ENCODE results near the gene CTNND1. TPM values are rescaled to one million over a fixed set of nuclear protein-coding genes. Genes with fewer than 3 reads are reported as not detected.
"Not testable (repeated sequence)": the region's sequence is repeated elsewhere in the genome, so short reads cannot be mapped to it uniquely, and the experiment has no call there.

Gene CTNND1, protein sequence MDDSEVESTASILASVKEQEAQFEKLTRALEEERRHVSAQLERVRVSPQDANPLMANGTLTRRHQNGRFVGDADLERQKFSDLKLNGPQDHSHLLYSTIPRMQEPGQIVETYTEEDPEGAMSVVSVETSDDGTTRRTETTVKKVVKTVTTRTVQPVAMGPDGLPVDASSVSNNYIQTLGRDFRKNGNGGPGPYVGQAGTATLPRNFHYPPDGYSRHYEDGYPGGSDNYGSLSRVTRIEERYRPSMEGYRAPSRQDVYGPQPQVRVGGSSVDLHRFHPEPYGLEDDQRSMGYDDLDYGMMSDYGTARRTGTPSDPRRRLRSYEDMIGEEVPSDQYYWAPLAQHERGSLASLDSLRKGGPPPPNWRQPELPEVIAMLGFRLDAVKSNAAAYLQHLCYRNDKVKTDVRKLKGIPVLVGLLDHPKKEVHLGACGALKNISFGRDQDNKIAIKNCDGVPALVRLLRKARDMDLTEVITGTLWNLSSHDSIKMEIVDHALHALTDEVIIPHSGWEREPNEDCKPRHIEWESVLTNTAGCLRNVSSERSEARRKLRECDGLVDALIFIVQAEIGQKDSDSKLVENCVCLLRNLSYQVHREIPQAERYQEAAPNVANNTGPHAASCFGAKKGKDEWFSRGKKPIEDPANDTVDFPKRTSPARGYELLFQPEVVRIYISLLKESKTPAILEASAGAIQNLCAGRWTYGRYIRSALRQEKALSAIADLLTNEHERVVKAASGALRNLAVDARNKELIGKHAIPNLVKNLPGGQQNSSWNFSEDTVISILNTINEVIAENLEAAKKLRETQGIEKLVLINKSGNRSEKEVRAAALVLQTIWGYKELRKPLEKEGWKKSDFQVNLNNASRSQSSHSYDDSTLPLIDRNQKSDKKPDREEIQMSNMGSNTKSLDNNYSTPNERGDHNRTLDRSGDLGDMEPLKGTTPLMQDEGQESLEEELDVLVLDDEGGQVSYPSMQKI
- total RNA-seq = 67.0 TPM
- long read RNA-seq, full-length matches to known transcripts = 4 of 14 reads
- long read RNA-seq, partial matches to known transcripts = 2 of 14 reads
- long read RNA-seq, other reads (novel, unspliced or antisense) = 8 of 14 reads

DNA sequence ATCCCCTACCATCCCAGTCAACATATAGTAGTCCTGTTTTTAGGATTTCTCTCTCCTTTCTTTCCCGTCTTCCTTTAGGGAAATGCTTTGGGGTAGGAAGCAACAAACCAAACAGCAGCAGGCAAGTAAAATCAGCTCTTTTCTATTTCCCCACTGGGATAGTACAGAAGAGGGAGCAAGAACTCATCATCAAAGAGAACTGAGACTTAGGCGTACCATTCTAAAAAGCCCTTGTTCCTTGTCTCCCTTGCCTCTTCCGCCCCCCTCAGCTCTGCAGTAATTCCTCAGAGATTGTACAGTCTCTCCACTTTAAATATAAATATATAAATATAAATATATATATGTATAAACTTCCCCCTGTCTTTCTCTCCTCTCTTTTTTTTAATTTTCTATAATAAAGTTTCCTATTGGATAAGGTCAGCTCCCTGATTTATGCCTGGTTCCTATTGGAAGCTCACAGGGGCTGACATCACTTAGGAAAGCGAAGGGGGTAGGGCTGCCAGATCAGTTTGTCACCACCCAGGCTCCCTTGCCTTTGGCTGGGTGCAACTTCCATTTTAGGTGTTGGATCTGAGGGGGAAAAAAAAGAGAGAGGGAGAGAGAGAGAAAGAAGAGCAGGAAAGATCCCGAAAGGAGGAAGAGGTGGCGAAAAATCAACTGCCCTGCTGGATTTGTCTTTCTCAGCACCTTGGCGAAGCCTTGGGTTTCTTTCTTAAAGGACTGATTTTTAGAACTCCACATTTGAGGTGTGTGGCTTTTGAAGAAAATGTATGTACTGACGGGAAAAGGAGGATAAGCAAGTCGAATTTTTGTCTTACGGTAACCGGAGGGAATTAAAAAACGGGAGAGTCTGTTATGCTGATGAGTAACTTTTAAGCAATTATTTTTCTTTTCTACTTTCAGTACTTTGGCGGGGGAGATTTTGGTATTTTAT, at the start of gene CTNND1:
CTNND1 (plus strand) TSS at position 502 of the 934 bp plus-strand sequence. CDS start 29,677 bp downstream, outside the sequence.
- intact Hi-C loops (cut with DNase I) = loop anchor here (1.0 to 2.0 kb wide), 2 partner anchors 17 to 39 kb away; no protein-coding TSS in a partner anchor
- DNase-seq (ENCODE audit: missing footprints) = peak; percentile 84
- peak; percentile 98 for ATAC-seq

DNA sequence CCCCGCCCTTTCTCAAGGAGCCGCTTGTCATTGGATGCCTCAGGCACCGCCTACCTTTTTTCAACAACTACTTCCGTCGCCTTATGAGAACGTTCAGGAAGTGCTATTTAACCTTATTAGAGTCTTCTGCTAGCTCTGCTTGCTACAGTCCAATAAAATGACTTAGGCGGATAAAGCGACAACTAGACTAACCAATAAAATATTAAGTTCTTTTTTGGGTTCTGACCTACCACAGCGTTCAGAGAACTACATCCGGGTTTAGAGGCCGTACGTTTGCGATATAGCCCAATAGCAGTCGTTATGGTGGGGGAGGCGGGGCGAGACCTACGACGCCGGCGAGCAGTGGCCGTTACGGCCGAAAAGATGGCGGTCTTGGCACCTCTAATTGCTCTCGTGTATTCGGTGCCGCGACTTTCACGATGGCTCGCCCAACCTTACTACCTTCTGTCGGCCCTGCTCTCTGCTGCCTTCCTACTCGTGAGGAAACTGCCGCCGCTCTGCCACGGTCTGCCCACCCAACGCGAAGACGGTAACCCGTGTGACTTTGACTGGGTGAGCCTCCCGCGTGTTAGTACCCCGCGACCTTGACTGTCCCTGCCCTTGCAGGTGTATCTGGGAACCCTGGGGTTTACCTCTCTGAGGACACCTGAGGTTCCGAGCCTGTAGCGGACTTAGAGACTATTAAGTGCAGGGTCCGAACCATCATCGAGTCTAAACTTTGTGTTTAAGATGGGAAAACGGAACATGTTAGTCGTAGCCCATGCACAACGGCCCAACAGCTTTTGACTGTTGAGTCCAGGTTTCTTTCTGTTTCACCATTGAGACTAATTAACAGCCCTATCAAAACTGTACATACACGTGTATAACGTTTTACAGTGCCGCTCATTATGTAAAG, 49.1 kb upstream of the CTNND1 start, which contains the start of gene TMX2:
TMX2 (plus strand) TSS at position 338 of the 895 bp plus-strand sequence; CDS start at position 364, 26 bp downstream.
- ATAC-seq (peak; percentile 97), DNase-seq (ENCODE audit: missing footprints) (peak; percentile 95)
- intact Hi-C loops (cut with DNase I) = loop anchor here (2.0 to 5.0 kb wide), 3 partner anchors 28 to 865 kb away; partner anchors contain the start of genes LPXN, SELENOH and ZFP91

DNA sequence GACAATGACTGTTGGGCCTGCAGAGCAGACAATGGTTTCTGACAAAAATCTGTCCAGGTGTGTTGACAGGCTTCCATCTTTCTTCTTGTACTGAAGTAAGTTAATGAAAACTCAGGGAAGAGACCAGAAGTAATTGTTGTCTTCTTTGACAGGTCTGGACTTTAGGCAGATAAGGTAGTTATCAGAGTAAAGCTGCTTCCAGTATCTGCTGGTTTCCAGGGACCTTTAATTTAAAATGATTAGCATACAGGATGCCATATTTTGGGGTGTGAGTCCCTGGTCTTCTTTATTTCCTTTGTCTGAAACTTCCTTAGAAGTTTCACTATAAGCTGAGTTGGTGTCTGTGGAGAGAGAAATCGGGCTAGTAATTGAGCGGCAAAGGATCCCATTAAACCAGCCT, 47.8 kb upstream of the CTNND1 start:
- intact Hi-C loops (cut with DNase I) = loop anchor here (2.0 to 5.0 kb wide), 3 partner anchors 27 to 863 kb away; partner anchors contain the start of genes LPXN, SELENOH and ZFP91
- ATAC-seq = no peak
- DNase-seq (ENCODE audit: missing footprints) = no peak

DNA sequence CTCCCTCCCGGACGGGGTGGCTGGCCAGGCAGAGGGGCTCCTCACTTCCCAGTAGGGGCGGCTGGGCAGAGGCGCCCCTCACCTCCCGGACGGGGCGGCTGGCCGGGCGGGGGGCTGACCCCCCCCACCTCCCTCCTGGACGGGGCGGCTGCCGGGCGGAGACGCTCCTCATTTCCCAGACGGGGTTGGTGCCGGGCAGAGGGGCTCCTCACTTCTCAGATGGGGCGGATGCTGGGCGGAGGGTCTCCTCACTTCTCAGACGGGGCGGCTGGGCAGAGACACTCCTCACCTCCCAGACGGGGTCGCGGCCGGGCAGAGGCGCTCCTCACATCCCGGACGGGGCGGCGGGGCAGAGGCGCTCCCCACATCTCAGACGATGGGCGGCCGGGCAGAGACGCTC, 44.9 kb upstream of the CTNND1 start:
- ATAC-seq; intact Hi-C loops (cut with DNase I); DNase-seq (ENCODE audit: missing footprints): not testable (repeated sequence)

DNA sequence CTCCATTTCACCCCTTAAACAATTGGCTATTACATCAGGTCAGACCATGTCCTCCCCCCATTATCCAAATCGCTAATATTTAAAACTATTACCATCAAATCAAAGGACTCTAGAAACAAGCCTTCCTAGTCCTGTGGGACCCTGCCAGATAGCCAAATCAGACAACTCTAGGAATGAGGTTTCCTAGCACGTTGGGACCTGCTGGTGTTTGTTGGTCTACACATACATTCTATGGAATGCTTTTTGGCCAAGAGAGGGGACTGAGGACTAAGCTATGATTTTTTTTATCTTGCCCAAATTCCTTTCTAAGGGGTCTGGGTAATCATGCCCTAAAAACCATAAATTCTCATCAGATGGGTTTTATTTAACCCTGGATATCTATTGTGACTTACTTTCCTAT, 34.4 kb upstream of the CTNND1 start:
- intact Hi-C loops (cut with DNase I) = no loop called here
- no peak for DNase-seq (ENCODE audit: missing footprints)
- no peak for ATAC-seq

DNA sequence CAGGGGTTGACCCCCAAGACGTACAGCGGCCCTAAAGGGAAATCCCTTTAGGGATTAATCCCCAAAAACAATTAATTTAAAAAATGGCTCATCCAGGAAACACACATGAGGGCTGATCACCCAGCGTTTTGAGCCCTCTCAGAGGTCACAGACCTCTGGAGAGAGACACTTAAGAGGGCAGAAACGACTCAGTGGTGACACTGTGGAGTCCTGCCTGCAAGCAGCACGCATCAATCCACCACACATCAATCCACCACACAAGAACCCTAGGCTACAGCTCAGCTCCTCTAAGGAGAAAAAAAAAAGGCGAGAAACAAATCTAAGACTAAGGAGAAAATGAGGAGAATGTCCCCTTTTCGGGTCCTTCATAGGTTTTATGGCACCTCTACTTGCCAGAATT, 32.8 kb upstream of the CTNND1 start:
- intact Hi-C loops (cut with DNase I) = no loop called here
- DNase-seq (ENCODE audit: missing footprints) (no peak), ATAC-seq (no peak)

DNA sequence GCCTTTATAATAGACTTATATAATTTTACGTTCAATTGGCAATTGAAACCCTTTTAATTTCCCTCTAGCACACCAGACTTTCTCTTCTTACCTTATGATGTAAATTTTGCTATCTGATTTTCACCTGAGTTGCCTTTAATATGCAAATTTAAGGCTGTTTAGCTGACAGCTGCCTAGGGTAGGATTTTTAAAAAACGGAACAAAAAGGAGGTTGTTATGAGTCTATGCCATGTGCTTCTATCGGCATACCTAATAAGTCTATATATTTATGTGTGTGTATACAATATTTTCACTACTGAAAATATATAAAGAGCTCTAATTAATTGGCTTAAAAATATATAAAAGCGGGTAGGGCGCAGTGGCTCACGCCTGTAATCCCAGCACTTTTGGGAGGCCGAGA, 32.1 kb upstream of the CTNND1 start:
- no peak for ATAC-seq
- DNase-seq (ENCODE audit: missing footprints) = no peak
- intact Hi-C loops (cut with DNase I) = no loop called here

DNA sequence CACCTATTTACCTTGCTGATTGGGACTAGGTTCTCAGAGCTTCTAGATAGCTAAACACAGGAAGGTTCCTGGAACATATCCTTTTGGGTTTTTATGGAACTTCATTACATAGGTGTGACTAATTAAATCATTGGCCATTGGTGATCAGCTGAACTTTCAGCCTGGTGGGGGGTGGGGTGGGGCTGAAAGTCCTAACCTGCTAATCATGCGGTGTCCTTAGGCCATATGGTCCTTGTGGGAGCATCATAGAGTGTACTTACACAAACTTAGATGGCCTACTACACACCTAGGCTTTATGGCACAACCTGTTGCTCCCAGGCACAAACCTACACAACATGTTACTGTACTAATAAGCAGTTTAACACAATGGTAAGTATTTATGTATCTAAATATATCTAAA, 28.9 kb upstream of the CTNND1 start:
- no peak for ATAC-seq
- DNase-seq (ENCODE audit: missing footprints) = no peak
- intact Hi-C loops (cut with DNase I) = no loop called here

DNA sequence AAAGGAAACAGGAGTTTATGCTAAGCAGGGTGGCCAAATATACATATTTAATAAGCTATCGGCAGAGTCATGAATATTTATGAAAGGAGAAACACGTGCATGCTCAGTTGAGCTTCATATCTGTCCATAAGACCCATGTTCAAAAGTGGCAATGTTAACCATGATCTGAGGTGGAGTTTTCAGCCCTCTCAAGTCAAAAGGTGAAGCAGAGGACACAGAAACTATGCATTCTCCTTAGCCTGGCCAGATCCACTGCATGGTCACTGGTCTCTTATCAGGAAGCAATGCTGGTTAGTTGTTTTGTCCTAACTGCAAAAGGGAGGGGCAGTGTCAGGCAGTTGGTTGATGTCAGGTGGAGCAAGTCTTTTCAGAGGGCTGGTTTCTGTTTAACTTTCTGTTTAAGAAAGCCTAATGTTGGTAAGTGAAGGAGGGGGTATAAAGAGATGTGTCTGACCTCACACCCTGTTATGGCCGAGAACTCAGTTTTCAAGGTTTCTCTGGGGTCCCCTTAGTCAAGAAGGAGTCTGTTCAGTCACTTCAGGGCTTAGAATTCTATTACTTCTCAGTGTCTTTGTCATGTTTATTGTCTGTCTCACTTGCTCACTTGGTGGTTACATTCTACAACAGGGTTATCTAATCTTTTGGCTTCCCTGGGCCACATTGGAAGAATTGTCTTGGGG, 25.8 kb upstream of the CTNND1 start:
- intact Hi-C loops (cut with DNase I) = no loop called here
- ATAC-seq = peak; percentile 49
- DNase-seq (ENCODE audit: missing footprints) = no peak

DNA sequence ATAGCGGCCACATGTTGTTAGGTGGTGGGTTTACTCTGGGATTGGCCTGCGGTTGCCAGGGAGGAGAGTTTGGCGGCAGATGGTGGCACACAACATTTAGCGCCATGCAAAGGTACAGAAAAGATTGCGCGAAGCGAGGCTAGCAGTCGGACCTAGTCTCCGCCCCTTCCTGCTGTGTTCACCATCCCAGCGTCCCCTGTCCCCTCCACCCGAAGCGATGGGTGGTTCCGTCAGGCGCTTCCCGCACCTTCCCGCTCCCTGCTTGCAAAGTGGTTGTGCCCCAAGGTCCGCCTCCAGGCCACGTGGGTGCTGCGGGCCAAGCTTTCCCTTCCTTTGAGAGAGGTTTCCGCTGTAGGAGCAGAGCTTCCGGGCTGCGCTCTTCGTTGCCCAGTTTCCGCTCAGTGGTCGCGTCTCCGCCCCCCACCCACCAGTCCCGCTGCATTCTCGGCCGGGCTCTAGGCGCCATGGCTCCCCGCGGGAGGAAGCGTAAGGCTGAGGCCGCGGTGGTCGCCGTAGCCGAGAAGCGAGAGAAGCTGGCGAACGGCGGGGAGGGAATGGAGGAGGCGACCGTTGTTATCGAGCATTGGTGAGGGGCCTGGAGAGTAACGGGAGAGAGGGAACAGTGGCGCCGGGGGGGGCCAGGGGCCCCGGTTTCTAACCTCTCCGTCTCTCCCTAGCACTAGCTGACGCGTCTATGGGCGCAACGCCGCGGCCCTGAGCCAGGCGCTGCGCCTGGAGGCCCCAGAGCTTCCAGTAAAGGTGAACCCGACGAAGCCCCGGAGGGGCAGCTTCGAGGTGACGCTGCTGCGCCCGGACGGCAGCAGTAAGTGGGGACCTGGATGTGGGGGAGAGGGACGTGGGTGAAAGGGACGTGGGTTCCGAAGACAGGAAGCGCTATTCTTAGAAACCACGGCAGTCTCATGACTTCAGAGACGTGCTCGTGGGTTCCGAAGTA, 20.2 kb upstream of the CTNND1 start, which contains the start of gene SELENOH:
SELENOH (plus strand) TSS at position 360 of the 955 bp plus-strand sequence; CDS start at position 465, 105 bp downstream.
- intact Hi-C loops (cut with DNase I) = loop anchor here (2.0 to 10.0 kb wide), 2 partner anchors 29 to 773 kb away; partner anchors contain the start of genes MED19 and TMX2
- DNase-seq (ENCODE audit: missing footprints) (peak; percentile 96), ATAC-seq (peak; percentile 99)

DNA sequence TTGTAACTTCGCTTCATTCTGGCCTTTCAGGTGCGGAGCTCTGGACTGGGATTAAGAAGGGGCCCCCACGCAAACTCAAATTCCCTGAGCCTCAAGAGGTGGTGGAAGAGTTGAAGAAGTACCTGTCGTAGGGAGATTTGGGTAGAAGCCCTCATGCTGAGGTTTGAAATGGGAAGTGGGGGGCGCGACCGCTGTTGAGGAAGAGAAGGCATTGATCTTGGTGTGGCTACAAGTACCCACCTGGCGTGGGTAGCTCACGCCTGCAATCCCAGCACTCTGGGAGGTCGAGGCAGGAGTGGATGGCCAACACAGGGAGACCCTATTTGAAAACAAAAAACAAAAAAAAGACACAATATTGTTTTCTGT, 19.5 kb upstream of the CTNND1 start:
- intact Hi-C loops (cut with DNase I) = loop anchor here (10.0 kb wide), 1 partner anchor 773 kb away; no protein-coding TSS in a partner anchor
- no peak for DNase-seq (ENCODE audit: missing footprints)
- ATAC-seq = no peak

DNA sequence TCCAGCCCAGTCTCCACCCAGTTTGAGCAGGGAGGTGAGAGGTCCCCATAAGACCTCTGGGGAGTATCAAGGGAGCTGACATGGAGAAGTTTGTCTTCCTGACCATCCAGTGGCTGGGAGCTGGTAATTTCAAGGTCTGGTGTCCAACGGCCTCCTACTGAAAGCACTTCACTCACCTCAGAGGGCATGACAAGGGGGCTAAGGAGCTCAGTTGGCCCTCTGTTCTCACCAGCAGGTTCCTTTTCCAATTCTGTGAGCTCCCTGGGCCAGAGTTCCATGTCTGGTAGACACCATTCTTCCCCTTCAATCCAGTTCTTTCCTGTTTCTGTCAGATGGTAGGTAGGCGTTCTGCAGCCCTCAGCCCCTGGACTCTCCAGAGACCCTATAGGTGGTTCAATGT, 17.2 kb upstream of the CTNND1 start:
- intact Hi-C loops (cut with DNase I) = loop anchor here (10.0 kb wide), 1 partner anchor 770 kb away; no protein-coding TSS in a partner anchor
- no peak for ATAC-seq
- no peak for DNase-seq (ENCODE audit: missing footprints)

DNA sequence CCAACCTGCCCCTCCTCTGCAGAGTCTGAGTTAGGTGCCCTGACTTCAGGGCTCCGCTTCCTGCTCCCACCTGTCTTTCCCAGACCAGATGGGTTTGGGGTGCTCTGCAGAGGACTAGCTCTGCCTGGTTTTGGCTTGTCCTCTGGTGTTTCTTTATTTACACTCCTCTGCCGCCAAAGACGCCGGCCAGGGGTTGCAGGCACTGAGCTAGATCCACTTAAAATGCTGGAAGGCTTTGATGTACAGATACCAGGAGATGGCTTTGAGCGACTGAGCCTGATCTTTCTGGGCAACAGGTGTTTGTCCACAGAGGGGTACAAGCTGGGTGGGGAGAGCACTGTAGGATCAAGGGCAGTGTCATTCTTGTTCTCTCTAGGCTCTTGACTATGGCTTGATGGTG, 16.4 kb upstream of the CTNND1 start:
- DNase-seq (ENCODE audit: missing footprints) = no peak

DNA sequence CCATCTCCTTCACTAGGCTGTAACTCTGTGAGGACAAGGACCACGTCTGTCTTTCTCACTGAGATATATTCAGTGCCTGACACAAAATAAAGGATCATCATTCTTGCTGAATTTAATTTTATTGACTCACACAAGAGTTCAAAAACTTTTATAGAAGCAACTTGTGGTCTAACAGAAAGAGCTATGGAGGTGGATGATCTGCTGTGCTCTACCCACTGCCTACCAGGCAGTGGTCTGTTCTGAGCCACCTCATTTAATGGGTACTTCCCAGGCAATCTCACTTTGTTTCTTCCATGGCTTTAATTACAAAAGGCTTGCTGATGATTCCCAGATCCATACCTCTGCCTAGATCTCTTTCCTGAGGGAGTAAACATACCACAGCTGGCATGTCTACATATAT, 14.7 kb upstream of the CTNND1 start:
- intact Hi-C loops (cut with DNase I) = loop anchor here (10.0 kb wide), 1 partner anchor 768 kb away; no protein-coding TSS in a partner anchor
- ATAC-seq = no peak
- DNase-seq (ENCODE audit: missing footprints) = no peak

More for the DNA sequence above, 16.4 kb upstream of the CTNND1 start:
- no peak for ATAC-seq
- intact Hi-C loops (cut with DNase I) = loop anchor here (10.0 kb wide), 1 partner anchor 770 kb away; no protein-coding TSS in a partner anchor

DNA sequence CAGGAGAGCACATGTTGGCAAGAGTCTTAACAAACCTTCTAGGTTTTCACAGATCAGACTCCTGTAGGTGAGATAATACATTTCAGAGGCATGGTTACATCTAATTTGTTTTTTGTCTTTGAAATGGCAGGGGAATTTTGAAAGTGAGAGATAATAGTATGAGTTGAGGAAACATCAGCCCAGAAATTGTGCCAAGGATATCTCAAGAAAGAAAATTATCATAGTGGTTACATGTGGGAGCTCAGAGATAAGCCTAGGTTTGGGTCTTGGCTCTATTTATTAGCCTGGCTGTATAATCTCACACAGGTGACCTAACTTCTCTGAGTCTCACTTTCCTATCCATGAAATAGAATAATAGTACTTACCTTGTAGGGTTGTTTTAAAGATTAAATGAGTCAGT, 10.4 kb upstream of the CTNND1 start:
- DNase-seq (ENCODE audit: missing footprints) (no peak), ATAC-seq (no peak)
- intact Hi-C loops (cut with DNase I) = loop anchor here (2.0 kb wide), 1 partner anchor 50 kb away; no protein-coding TSS in a partner anchor

Measured in Right ventricle myocardium inferior (tissue), 1 donor.